HT1080 (cell line): ENCODE results near the gene IYD. TPM values are rescaled to one million over a fixed set of nuclear protein-coding genes. Genes with fewer than 3 reads are reported as not detected.
"Not testable (repeated sequence)": the region's sequence is repeated elsewhere in the genome, so short reads cannot be mapped to it uniquely, and the experiment has no call there.

Experiments used
- DNase-seq: peaks from one replicate; pipeline ENCODE4 v3.0.0-alpha.2; 2015; ENCODE audit warnings: low read depth
- small RNA-seq: library from RNA; depleted of rRNA; stranded (forward); fragments of <200 nt; gene quantifications from one replicate; pipeline ENCODE3, GENCODE V24; 2014
- total RNA-seq: library from RNA; depleted of rRNA; stranded (reverse); fragments of >200 nt; shearing (Covaris generic); gene quantifications from 2 replicates; pipeline ENCODE4 v1.2.3, GENCODE V29; 2014; rRNA removed

The IYD gene
- total RNA-seq, 1 experiment from 2014 or later, result 0.02 TPM

DNA sequence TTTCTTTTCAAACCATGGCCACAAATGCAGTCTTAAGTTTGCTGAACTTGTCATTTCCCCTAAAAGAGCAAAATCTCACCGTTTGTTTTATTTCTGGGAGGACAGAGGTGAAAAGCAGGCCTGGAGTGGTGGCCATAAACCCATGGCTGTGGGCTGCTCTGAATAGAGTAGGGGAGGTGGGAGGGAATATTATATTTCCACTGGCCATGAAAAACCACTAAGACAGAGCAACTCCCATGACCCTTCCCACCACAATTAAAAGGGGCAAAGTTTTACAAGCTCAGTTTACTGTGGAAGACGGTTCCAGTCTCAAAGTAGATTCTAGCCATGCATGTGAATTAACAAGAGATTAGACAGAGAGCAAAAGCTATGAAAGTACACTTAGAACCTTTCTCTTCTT, 59.0 kb downstream of the IYD start:
- DNase-seq, result no peak

DNA sequence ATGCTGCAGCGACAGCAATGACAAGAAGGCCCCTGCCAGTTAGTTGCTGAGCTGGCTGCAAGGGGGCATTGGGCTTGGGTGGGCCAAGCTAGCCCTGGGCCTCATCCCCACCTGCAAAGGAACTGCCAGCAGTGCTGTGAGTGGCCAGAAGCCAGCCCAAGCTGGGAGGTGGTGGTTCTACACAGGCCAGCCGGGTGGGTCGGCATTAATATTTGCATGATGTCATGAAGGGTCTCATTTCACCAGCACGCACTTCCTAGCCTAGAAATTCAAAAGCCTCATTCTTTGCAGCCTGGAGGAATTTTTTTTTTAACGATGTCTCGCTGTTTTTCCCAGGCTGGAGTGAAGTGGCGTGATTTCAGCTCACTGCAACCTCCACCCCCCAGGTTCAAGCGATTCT, 62.0 kb downstream of the IYD start:
- DNase-seq, result no peak

DNA sequence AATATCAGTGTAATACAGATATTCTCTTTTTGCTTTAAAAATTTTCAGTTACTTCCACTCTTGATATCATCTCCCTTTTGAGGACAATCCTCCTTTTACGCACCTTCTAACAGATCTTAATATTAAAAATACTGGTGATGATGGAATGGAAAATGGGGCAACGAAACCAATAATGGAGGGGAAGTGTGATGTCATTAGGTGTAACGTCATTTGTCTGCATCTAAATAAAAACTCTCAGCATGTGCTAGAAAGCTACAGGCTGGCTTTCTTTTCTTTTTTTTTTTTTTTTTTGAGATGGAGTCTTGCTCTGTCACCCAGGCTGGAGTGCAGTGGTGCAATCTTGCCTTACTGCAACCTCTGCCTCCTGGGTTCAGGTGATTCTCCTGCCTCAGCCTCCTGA, 66.5 kb downstream of the IYD start:
- no peak for DNase-seq

DNA sequence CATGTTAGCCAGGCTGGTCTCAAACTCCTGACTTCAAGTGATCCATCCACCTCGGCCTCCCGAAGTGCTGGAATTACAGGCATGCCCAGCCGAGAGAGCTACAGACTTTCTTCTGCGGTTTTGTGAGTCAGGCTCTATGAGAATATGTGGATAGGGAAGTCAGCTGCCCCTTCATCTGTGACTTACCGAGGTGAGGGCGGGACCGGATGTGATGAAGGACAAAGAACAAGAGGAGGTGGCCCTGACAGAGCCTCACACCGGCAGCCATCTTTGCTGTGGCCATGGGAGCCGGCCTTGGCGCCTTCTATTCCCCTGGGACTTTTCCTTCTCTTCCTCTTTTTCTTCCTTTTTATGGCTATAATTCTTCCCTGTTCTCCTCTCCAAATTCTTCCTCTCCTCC, 67.0 kb downstream of the IYD start:
- DNase-seq, result peak; percentile 95

DNA sequence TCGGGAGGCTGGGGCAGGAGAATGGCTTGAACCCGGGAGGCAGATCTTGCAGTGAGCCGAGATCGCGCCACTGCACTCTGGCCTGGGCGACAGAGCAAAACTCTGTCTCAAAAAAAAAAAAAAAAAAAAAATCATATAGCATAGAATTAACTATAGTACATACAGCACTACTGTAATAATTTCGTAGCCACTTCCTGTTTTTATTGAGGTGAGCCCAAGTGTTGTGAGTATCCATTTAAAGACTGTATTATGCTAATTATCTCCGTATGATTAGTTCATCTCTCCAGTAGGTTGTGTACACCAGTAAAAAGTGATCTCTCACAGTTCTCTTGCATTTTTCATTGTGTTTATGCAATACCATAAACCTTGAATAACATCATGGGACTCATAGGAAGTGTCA, 70.6 kb downstream of the IYD start:
- no peak for DNase-seq

DNA sequence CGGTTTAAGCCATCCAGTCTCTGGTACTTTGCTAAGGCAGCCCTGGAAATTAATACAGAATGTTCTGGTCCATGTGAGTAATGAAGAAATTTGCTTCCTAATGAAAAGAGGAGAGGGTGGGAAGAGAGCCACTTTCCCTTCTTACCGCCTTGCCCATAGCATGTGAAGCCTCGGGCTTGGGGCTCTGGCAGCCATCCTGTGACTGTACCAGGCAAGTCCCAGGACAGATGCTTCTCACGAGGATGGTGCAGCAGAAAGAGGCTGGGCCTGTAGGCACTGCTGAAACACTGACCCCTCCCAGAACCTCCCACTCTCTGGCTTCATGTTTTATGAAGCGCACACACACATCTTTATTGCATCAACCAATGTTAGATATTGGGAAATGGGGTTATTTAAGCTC, 74.8 kb downstream of the IYD start:
- no peak for DNase-seq

DNA sequence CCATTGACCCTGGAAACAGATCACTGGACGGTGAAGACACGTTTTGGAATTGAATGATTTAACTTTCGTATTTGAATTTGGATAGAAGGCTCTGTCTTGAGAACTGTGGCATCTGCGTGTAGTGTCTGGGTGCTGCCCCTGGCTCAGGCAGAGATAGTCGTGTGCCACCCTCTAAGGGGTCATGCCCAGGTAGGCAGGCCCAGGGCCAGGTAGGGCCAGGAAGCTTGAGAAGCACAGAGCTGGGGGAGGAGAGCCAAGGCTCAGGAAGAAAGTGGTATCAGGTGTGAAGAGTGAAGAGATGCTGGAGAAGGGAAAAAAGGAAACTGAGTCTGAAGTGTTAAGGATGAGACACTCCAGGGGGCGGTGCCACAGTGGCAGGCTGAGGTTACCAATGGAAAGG, 75.5 kb downstream of the IYD start:
- DNase-seq, result no peak

DNA sequence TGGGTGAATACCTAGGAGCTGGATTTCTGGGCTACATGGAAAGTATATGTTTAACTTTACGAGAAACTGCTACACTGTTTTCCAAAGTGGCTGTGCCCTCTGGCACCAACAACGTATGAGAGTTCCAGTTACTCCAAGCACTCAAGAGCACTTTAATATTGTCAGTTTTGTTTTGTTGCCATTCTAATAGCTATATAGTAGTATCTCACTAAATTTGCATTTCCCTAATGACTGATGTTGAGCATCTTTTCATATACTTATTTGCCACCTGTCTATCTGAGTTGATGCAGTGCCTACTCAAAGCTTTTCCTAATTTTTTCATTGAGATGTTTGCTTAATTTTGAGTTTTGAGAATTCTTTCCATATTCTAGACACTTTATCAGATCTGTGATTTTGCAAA, 76.7 kb downstream of the IYD start:
- DNase-seq, result no peak

DNA sequence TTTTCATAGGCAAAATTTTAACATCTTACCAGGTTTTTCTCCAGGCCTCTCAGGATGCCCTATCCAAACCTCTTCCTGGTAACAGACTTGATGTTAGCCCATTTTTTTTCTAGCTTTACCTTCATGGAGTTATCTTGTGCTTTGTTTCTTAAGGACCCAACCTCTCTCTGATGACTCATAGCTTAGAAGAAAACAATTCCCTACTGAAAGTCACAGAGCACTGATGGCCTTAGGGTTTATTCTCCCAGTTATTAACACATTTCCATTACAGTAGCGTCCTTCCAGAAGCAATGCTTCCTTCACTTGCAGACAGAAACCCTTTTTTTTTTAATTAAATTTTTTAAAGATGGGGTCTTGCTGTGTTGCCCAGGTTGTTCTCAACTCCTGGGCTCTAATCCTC, 79.4 kb downstream of the IYD start:
- no peak for DNase-seq

DNA sequence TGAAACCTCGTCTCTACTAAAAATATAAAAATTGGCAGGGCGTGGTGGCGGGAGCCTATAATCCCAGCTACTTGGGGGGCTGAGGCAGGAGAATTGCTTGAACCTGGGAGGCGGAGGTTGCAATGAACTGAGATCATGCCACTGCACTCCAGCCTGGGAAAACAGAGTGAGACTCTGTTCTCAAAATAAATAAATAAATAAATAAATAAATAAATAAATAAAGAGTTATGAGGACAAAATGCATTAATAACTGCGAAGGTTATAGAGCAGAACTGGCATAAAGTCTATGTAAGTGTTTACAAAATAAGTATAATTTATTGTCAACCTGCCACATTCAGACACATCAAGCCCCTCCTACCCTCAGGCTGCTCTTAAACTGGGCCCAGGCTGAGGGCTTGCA, 80.2 kb downstream of the IYD start:
- not testable (repeated sequence) for DNase-seq

DNA sequence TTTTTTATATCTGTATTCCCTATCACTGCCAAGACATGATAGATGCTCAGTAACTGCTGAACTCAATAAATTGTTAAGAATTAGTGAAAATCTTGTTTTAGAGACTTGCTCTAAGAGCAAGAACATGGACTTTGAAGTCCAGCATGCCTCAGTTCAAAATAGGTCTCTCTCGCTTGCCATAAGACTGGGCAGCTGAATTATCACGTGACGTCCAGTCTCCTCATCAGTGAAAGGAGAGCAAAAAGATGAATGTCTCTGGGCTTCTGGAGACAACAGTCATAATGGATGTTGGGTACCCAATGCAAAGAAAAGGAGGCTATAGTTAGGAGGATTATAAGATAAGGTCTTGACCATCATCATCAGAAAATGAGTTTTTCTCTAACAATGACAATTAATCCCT, 82.1 kb downstream of the IYD start:
- no peak for DNase-seq

DNA sequence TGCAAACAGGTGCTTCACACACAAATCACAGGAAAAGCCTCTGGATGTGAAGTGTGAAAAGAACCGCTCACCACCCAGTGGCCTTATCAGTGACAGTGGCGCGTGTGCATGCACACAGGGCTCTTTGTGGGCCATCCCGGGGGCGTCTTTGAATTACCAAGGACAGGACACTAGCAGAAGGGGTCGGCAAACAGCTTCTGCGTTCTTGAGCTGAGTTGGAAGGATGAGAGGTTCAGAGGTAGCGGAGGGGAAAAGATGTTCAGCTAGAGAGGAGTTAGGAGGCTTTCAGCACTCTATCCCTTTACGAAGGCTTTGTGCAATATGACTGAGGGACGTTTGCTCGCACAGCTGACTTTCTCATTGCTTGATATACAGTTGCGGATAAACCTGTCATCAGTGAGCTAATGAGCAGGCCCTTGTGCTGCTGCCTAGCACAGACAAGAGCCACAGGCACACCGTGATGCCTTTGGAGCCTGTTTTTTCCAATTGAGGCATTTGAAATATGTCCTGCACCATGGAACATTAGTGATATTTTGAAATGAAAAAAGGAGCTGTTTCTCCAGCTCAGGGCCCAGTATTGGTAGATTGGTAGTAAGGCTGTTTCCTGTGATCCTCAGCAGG, 83.1 kb downstream of the IYD start:
- DNase-seq, result no peak

DNA sequence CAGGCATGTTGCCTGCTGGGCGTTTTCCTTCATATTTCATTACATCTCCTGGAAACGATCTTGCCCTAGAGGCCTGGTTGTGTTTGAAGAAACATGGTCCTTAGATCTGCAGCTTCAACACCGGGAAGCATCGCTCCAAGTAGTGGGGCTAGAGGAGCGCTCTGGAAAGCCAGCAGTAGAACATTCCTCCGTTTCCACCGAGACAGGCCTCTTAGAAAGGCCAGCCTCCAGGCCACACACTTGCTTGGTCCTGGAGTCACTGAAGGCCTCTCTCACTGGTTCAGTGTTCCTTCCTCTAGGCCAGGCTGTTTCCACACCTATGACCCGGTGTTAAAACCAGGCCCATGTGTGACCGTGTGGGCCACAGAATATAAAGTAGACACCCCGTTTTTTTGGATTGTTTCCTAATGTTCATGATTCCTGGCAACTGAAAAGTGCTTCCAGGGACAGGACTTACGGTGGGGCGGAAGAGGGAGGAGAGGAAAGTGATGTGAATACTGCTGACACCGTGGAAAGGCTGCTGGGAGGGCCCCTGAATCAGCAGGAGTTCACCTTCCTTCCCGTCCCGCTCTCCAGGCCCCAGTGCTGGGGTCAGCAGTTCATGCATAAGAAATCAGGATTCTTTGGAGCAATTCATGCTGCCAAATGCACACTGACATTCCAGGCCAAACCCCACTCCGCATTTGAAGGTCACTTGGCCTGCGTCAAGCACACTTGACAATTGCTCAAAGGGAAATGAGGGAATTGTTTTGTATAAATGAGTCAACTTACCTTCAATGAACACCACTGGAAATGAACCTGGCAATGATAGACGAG, 83.8 kb downstream of the IYD start:
- DNase-seq, result no peak

DNA sequence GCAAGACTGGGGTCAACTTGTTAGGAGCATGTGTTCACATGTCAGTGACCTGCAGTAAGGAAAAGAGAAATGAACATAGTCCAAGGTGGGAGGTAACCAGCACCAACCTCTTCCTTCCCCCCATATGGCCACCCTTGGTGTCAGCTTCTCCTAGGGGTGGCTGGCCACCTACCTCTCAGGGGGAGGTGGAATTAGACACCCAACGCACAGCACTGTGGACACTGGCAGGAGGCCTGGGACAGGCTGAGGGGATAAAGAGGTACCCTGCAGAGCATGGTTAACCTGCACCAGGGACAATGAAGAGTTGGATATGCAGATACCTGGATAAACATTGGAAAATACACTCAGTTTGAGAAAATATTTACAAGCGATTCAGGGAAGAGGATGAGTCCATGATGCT, 84.5 kb downstream of the IYD start:
- DNase-seq, result no peak

Small RNAs within 50 kb of the gene (small RNA-seq; reads per million reads assigned to genes)
- 2.1 reads per million, percentile 83 among the genes with 10 or more reads in this experiment for gene RNU4-7P

Other genes with a start within 250 kb of the IYD start
- gene PPP1R14C, start 226.0 kb upstream of the IYD start, total RNA-seq, result 0.66 and 0.80 TPM in 2 replicates
- 0.63 and 1.2 TPM in 2 replicates for gene PLEKHG1, start 230.9 kb downstream of the IYD start, total RNA-seq